Heart left ventricle (tissue), 13 donors: ENCODE results near the gene PLA2R1.

Experiments
- POLR2A ChIP-seq, 2 donors: fragments of 450-650 bp; IDR thresholded peaks; one replicate each; pipeline ENCODE4 v1.6.1; 2017; ENCODE audit warnings: antibody characterized with exemption in 2 of 2, mild to moderate bottlenecking in 2 of 2, moderate library complexity in 2 of 2
- TF ChIP-seq, protein P1 (sequence below), 12 donors: fragments of 200-600 bp; sonication (generic) in 4 of 12; IDR thresholded peaks; one replicate each; pipeline versions ENCODE4 v1.5.0 to v1.8.0; 2018 to 2022; ENCODE audit warnings: antibody characterized with exemption in 12 of 12, mild to moderate bottlenecking in 5 of 12
- donor health status: ischemic (EF 13 %, LVEDD 7.1; RV severe dilation, severe dysfunction).
- donor health status: DM: no; HTN: yes; CAD: no.
- donor health status: DM: no; HTN: no; CAD: no.
- donor health status: ischemic (EF 25% LVEDD 6.9; RV normal size, moderate dysfunction).
- donor health status: ischemic (EF 25% LVEDD 5.7; RV mildly dilated, moderate dysfunction).
- donor health status: ischemic (EF 35%, LVEDD 5.7; RV mildly dilated, moderate dysfunction).
- donor health status: nonischemic (EF 11% LVEDD 7.7; RV severe dilation, severe dysfunction).
- donor health status: DM: yes; HTN: yes; CAD: no.
- donor health status: PGD.
- donor health status: ischemic (EF 29% LVEDD 5.4; RV normal size, mild dysfunction).
- donor health status: nonischemic (EF 23%, LVEDD 6.1; RV moderate dilation, normal function).

DNA sequence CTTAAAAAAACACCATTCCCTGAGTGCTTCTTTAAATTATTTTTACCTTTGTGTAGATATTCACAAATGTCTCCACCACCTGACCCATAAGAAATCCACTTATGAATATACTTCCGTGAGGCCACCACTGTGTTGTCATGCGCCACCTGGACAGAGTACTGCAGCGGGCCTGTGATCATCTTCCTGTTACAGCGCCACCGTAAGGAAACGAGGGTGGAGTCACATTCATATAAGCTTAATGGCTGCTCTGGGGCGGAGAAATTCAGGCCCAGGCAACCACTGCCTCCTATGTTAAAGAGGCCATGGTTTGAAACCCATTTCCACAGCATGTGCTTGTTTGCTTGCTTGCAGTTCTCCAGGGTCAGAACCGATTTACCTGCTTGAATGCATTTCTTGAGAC lies 17.7 kb downstream of the PLA2R1 start:
- TF ChIP-seq, protein P1, sequence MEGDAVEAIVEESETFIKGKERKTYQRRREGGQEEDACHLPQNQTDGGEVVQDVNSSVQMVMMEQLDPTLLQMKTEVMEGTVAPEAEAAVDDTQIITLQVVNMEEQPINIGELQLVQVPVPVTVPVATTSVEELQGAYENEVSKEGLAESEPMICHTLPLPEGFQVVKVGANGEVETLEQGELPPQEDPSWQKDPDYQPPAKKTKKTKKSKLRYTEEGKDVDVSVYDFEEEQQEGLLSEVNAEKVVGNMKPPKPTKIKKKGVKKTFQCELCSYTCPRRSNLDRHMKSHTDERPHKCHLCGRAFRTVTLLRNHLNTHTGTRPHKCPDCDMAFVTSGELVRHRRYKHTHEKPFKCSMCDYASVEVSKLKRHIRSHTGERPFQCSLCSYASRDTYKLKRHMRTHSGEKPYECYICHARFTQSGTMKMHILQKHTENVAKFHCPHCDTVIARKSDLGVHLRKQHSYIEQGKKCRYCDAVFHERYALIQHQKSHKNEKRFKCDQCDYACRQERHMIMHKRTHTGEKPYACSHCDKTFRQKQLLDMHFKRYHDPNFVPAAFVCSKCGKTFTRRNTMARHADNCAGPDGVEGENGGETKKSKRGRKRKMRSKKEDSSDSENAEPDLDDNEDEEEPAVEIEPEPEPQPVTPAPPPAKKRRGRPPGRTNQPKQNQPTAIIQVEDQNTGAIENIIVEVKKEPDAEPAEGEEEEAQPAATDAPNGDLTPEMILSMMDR (IDR thresholded peaks at IDR 0.05) = no peak
- TF ChIP-seq POLR2A (IDR thresholded peaks at IDR 0.05) = no peak
